ENCODE results near the gene HOPX. TPM values are rescaled to one million over a fixed set of nuclear protein-coding genes. Genes with fewer than 3 reads are reported as not detected.
A peak's percentile ranks its signal among the peaks of the same experiment; 100 is the strongest.

HOPX gene
- polyA plus RNA-seq, 1 experiment: not detected

DNA sequence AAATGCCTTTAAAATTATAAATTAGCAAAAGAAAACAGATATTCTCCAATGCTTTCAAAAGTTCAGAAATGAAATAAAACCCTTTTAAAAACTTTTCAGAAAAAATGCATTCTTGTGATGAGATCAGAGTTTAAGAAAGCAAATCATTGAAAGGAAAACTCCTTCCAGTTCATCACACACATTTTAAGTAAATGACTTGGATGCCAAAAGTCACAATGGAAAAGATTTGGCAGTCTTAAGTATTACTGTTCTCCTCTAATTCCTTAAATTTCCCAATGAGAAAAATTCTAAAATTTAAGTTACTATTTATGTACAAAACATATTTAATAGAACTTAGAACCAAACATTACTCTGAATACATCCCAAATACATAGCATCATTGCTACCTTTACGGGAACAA, 21.1 kb downstream of the HOPX start:
- no peak overlapping the region for H3K4me3 ChIP-seq (ENCODE audit: low read depth, low read length)
- TF ChIP-seq, protein P1, sequence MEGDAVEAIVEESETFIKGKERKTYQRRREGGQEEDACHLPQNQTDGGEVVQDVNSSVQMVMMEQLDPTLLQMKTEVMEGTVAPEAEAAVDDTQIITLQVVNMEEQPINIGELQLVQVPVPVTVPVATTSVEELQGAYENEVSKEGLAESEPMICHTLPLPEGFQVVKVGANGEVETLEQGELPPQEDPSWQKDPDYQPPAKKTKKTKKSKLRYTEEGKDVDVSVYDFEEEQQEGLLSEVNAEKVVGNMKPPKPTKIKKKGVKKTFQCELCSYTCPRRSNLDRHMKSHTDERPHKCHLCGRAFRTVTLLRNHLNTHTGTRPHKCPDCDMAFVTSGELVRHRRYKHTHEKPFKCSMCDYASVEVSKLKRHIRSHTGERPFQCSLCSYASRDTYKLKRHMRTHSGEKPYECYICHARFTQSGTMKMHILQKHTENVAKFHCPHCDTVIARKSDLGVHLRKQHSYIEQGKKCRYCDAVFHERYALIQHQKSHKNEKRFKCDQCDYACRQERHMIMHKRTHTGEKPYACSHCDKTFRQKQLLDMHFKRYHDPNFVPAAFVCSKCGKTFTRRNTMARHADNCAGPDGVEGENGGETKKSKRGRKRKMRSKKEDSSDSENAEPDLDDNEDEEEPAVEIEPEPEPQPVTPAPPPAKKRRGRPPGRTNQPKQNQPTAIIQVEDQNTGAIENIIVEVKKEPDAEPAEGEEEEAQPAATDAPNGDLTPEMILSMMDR (IDR thresholded peaks at IDR 0.05; ENCODE audit: insufficient read depth, low read depth, low read length): no peak
- ChIA-PET POLR2A (no interaction called here), CTCF (no interaction called here)
- H3K27me3 ChIP-seq (ENCODE audit: control insufficient read depth, insufficient read depth, low read length): peaks cover 34% of the 10 kb centered on the region
- no peak for DNase-seq (ENCODE audit: low read depth)
- H3K36me3 ChIP-seq (ENCODE audit: control insufficient read depth, insufficient read depth, low read length): no peaks in the 10 kb centered on the region

DNA sequence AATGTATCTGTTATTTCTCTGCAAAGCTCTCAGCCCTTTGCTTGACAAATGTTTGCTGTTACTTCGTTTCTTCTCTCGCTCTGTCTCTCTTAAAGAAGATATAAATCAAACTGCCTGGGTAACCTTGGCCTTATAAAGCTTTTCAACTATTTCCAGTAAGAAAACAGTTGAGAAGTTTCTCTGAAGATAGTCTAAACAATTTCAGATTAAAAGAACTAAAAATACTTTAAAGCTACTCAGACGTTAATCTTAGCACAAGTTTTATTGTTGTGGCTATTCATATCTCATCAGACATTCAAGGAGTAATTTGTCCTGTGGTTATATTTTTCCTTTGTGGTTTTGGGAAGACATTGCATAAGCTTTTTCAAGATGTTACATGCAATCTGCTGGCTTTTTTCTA, 22.6 kb downstream of the HOPX start:
- no peak for DNase-seq (ENCODE audit: low read depth)
- TF ChIP-seq, protein P1 (IDR thresholded peaks at IDR 0.05; ENCODE audit: insufficient read depth, low read depth, low read length): no peak
- Histone ChIP-seq H3K4me3 (ENCODE audit: low read depth, low read length) (no peak overlapping the region), H3K36me3 (ENCODE audit: control insufficient read depth, insufficient read depth, low read length) (no peaks in the 10 kb centered on the region), H3K27me3 (ENCODE audit: control insufficient read depth, insufficient read depth, low read length) (peaks cover 48% of the 10 kb centered on the region)
- CTCF ChIA-PET: no interaction called here
- POLR2A ChIA-PET: no interaction called here

DNA sequence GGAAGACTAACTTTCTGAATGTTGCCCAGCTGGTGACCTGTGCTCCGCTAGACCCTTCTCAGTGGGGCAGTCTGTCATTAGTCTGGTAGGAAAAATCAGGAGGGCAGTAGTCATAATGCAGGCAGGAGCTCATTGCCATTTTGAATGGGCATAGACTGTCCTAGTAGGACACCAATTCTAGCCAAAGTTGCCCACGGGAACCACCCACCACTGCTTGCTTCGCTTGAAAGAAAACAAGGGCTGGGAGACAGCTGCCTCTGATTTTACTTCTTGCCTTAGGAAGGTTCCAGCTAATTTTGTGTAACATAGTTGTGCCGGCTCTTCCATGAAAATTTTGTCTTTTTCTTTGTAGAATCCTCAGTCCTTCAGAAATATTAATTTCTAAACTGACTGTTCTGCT, 23.3 kb downstream of the HOPX start:
- H3K36me3 ChIP-seq (ENCODE audit: control insufficient read depth, insufficient read depth, low read length): no peaks in the 10 kb centered on the region
- TF ChIP-seq, protein P1 (IDR thresholded peaks at IDR 0.05; ENCODE audit: insufficient read depth, low read depth, low read length): no peak
- CTCF ChIA-PET: no interaction called here
- POLR2A ChIA-PET: no interaction called here
- peaks cover 51% of the 10 kb centered on the region for H3K27me3 ChIP-seq (ENCODE audit: control insufficient read depth, insufficient read depth, low read length)
- H3K4me3 ChIP-seq (ENCODE audit: low read depth, low read length): no peak overlapping the region
- DNase-seq (ENCODE audit: low read depth): no peak

- DNase-seq (ENCODE audit: low read depth): no peak
- TF ChIP-seq, protein P1 (IDR thresholded peaks at IDR 0.05; ENCODE audit: insufficient read depth, low read depth, low read length): no peak
- no peak overlapping the region for H3K4me3 ChIP-seq (ENCODE audit: low read depth, low read length)
- ChIA-PET POLR2A (no interaction called here), CTCF (no interaction called here)
- H3K36me3 ChIP-seq (ENCODE audit: control insufficient read depth, insufficient read depth, low read length): no peaks in the 10 kb centered on the region
- peaks cover 53% of the 10 kb centered on the region for H3K27me3 ChIP-seq (ENCODE audit: control insufficient read depth, insufficient read depth, low read length)
Measured at GRCh38 chr4:56657128-56657527, 24.0 kb downstream of the HOPX start.

- Histone ChIP-seq H3K4me3 (ENCODE audit: low read depth, low read length) (no peak overlapping the region), H3K27me3 (ENCODE audit: control insufficient read depth, insufficient read depth, low read length) (peaks cover 52% of the 10 kb centered on the region), H3K36me3 (ENCODE audit: control insufficient read depth, insufficient read depth, low read length) (no peaks in the 10 kb centered on the region)
- DNase-seq (ENCODE audit: low read depth): no peak
- TF ChIP-seq, protein P1 (IDR thresholded peaks at IDR 0.05; ENCODE audit: insufficient read depth, low read depth, low read length): peak; percentile 15; the same call in 1 of the 2 replicates
- CTCF ChIA-PET: no interaction called here
- POLR2A ChIA-PET: no interaction called here
Measured at GRCh38 chr4:56656346-56656643, 24.8 kb downstream of the HOPX start.

Measured in BJ (cell line).